Gastrocnemius medialis (tissue), 4 donors: ENCODE data around the gene GLOD4. TPM values are rescaled to one million over a fixed set of nuclear protein-coding genes. Genes with fewer than 3 reads are reported as not detected.

Source experiments
- ATAC-seq, 2 donors: fragments of 150-250 bp; one replicate each; pipeline ENCODE4 v1.9.1; 2016
- DNase-seq, 2 donors: peaks; one replicate each; pipeline ENCODE4 v3.0.0-alpha.2; 2019
- H3K27ac ChIP-seq, 4 donors: fragments of 200-600 bp; sonication (generic); 1 replicate in 1 of 4; 2 replicates in 3 of 4; pipeline ENCODE4 v1.5.1; 2016 to 2018; ENCODE audit warnings: mild to moderate bottlenecking in 2 of 4, moderate library complexity in 1 of 4
- H3K27me3 ChIP-seq, 3 donors: fragments of 200-600 bp; sonication (generic) in 2 of 3; 1 replicate in 1 of 3; 2 replicates in 2 of 3; pipeline versions ENCODE4 v1.5.1 to v1.6.0; 2016 to 2019; ENCODE audit warnings: mild to moderate bottlenecking in 1 of 3, moderate library complexity in 1 of 3
- H3K36me3 ChIP-seq, 2 donors: fragments of 200-600 bp; sonication (generic) in 1 of 2; one replicate each; pipeline ENCODE4 v1.5.1; 2017 to 2018
- H3K4me1 ChIP-seq, 2 donors: fragments of 200-600 bp; sonication (generic) in 1 of 2; one replicate each; pipeline ENCODE4 v1.5.1; 2016 to 2017; ENCODE audit warnings: mild to moderate bottlenecking in 2 of 2
- H3K4me3 ChIP-seq, 4 donors: fragments of 200-600 bp; sonication (generic) in 3 of 4; 1 replicate in 1 of 4; 2 replicates in 3 of 4; pipeline ENCODE4 v1.5.1; 2016 to 2019; ENCODE audit warnings: mild to moderate bottlenecking in 2 of 4
- H3K9me3 ChIP-seq, 3 donors: fragments of 200-600 bp; sonication (generic) in 2 of 3; 1 replicate in 1 of 3; 2 replicates in 2 of 3; pipeline ENCODE4 v1.5.1; 2016 to 2019
- CTCF ChIP-seq, 5 experiments: fragments of 450-650 bp in 3 of 5; fragments of 200-600 bp in 2 of 5; sonication (generic) in 2 of 5; IDR thresholded peaks in 4 of 5; conservative IDR thresholded peaks in 1 of 5; 1 replicate in 4 of 5; 2 replicates in 1 of 5; pipeline ENCODE4 v1.5.1; 2016 to 2019; ENCODE audit warnings: antibody characterized with exemption in 5 of 5, mild to moderate bottlenecking in 3 of 5, moderate library complexity in 3 of 5
- POLR2A ChIP-seq, 2 donors: fragments of 450-650 bp; IDR thresholded peaks; one replicate each; pipeline ENCODE4 v1.6.1; 2017; ENCODE audit warnings: antibody characterized with exemption in 2 of 2, mild to moderate bottlenecking in 2 of 2, moderate library complexity in 2 of 2
- in situ Hi-C, 4 donors: fragments of 200-750 bp; cut with MboI; loops; one replicate each; pipeline versions ENCODE4 v1.15.0 to v1.8.0; 2017; ENCODE audit warnings: low sequenced_read_pairs in 4 of 4
- intact Hi-C: fragments of 100-400 bp; cut with DNase I; formaldehyde crosslinking; loops from one replicate; pipeline ENCODE4 v1.15.1; 2023; ENCODE audit warnings: low total_unique reads
- total RNA-seq, 4 donors: library from RNA; depleted of rRNA; stranded (reverse); fragments of >200 nt; gene quantifications; one replicate each; pipeline versions ENCODE4 v1.1.0 to v1.2.3, GENCODE V29; 2016

Gene GLOD4
- total RNA-seq, 4 donors from 2014 or later = 17.6 to 38.1 (median 22.8) TPM

- intact Hi-C loops = no loop called here
- H3K4me1 ChIP-seq = peaks cover 5 to 26% of the 10 kb centered on the region in 2 donors
- no peak overlapping the region for H3K4me3 ChIP-seq
- H3K36me3 ChIP-seq = peaks cover 0 to 6% of the 10 kb centered on the region in 2 donors
- H3K27me3 ChIP-seq = no peaks in the 10 kb centered on the region
- H3K27ac ChIP-seq = no peak overlapping the region
- TF ChIP-seq POLR2A (IDR thresholded peaks at IDR 0.05) = no peak
- ATAC-seq (no peak), DNase-seq (no peak)
- no peaks in the 10 kb centered on the region for H3K9me3 ChIP-seq
- in situ Hi-C loops = no loop called here
These were observed 46.7 kb upstream of the GLOD4 start for GRCh38 chr17:828761-829160.

DNA sequence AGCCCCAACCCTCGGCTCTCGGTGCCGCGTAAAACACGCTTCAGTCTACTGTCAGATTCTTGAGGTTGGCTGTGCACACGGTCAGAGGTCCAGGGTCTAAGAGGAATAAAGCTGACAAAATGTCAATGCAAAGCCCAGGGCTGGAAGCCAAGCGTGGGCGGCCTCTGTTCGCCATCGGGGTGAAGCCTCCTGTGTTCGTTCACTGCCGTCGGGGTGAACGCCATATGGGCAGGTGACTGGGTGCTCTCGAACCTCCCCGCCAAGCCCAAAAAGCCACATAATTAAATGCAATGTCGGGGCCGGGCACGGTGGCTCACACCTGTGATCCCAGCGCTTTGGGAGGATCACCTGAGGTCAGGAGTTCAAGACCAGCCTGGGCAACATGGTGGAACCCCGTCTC is 44.7 kb upstream of the GLOD4 start:
- Histone ChIP-seq H3K27me3 (no peaks in the 10 kb centered on the region), H3K4me3 (no peak overlapping the region), H3K27ac (no peak overlapping the region), H3K4me1 (peaks cover 5 to 22% of the 10 kb centered on the region in 2 donors), H3K36me3 (peaks cover 0 to 24% of the 10 kb centered on the region in 2 donors), H3K9me3 (no peaks in the 10 kb centered on the region)
- TF ChIP-seq CTCF (IDR thresholded peaks at IDR 0.05 in 4 of 5, conservative IDR thresholded peaks at IDR 0.05 in 1 of 5) (no peak), POLR2A (IDR thresholded peaks at IDR 0.05) (no peak)
- intact Hi-C loops (no loop called here), in situ Hi-C loops (no loop called here)
- no peak for DNase-seq
- ATAC-seq = no peak

DNA sequence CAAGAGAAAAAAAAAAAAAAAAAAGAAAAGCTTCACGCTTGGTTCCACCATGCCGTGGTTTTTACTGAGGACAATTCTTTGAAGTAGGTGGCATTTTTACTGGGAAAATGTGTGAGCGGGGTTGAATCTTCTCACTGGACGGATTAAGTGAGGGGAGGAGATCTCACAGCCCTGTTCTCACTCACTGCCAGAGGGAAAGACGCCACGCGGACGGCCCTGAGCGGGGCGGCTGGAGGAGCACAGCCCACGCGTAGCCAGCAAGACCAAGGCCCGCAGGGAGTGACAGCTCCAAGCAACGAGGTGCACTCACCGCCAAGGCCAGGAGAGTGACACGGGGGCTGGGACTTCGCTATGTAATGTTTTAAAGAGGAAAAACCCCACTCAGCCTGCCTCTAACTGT is 43.1 kb upstream of the GLOD4 start:
- Histone ChIP-seq H3K4me1 (peaks cover 0 to 11% of the 10 kb centered on the region in 2 donors), H3K27ac (peak overlapping the region in 2 of 4 donors; percentile 70 to 75), H3K9me3 (no peaks in the 10 kb centered on the region), H3K36me3 (peaks cover 0 to 30% of the 10 kb centered on the region in 2 donors), H3K4me3 (no peak overlapping the region), H3K27me3 (no peaks in the 10 kb centered on the region)
- no peak for DNase-seq
- in situ Hi-C loops = no loop called here
- TF ChIP-seq POLR2A (IDR thresholded peaks at IDR 0.05) (no peak), CTCF (IDR thresholded peaks at IDR 0.05 in 4 of 5, conservative IDR thresholded peaks at IDR 0.05 in 1 of 5) (no peak)
- intact Hi-C loops = no loop called here
- ATAC-seq = no peak

GRCh38 chr17:824378-824777 is 42.3 kb upstream of the GLOD4 start:
- intact Hi-C loops (no loop called here), in situ Hi-C loops (no loop called here)
- peak in 1 of 2 donors; percentile 9 for TF ChIP-seq POLR2A (IDR thresholded peaks at IDR 0.05)
- no peak for TF ChIP-seq CTCF (IDR thresholded peaks at IDR 0.05 in 4 of 5, conservative IDR thresholded peaks at IDR 0.05 in 1 of 5)
- H3K9me3 ChIP-seq = no peaks in the 10 kb centered on the region
- peak in 1 of 2 donors; percentile 72 for ATAC-seq
- H3K4me1 ChIP-seq = peaks cover 0 to 9% of the 10 kb centered on the region in 2 donors
- H3K27me3 ChIP-seq = no peaks in the 10 kb centered on the region
- peak overlapping the region; percentile 40 to 75 (median 56) for H3K27ac ChIP-seq
- DNase-seq = peak in 1 of 2 donors; percentile 54
- peaks cover 0 to 30% of the 10 kb centered on the region in 2 donors for H3K36me3 ChIP-seq
- H3K4me3 ChIP-seq = no peak overlapping the region

GRCh38 chr17:823501-823902 is 41.4 kb upstream of the GLOD4 start:
- no peak for DNase-seq
- ATAC-seq = no peak
- TF ChIP-seq POLR2A (IDR thresholded peaks at IDR 0.05) (no peak), CTCF (IDR thresholded peaks at IDR 0.05 in 4 of 5, conservative IDR thresholded peaks at IDR 0.05 in 1 of 5) (no peak)
- Histone ChIP-seq H3K27ac (peak overlapping the region in 2 of 4 donors; percentile 70 to 75), H3K36me3 (peaks cover 0 to 36% of the 10 kb centered on the region in 2 donors), H3K4me1 (peaks cover 0 to 9% of the 10 kb centered on the region in 2 donors), H3K9me3 (no peaks in the 10 kb centered on the region), H3K4me3 (no peak overlapping the region), H3K27me3 (no peaks in the 10 kb centered on the region)
- in situ Hi-C loops = no loop called here
- intact Hi-C loops = no loop called here
